Stimulated activated CD8-positive, alpha-beta memory T cell treated with anti-CD3 and anti-CD28 coated beads, Interleukin-7, amount 100 ng/mL, for 4 hours (primary cell): Measurements from ENCODE around the gene MORN1.
"Not testable (repeated sequence)": the region's sequence is repeated elsewhere in the genome, so short reads cannot be mapped to it uniquely, and the experiment has no call there.

Experiments used
- DNase-seq, 2 donors: peaks; one replicate each; pipeline ENCODE4 v3.0.0-alpha.2; 2020; ENCODE audit warnings: low read depth in 2 of 2

The MORN1 gene

GRCh38 chr1:2339206-2340085 is 51.9 kb downstream of the MORN1 start:
- DNase-seq: no peak

DNA sequence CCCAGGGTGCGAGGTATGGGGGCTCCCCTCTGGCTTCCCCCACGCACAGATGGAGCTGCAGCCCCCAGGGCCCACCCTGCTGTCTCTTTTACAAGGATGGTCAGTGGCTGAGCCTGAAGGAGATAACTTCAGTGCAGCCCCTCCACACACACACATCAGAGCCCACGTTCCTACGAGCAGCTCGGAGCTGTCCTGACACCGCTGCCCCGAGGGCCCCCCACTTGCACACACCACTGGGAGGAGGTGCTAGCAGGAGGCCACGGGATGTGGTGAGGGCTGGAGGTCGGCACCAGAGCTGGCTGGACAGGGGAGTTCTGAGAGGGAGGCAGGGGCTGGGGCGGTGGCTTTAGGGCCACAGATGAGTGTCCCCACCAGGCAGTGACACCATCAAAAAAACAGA is 53.9 kb downstream of the MORN1 start:
- no peak for DNase-seq

- no peak for DNase-seq
Observed at GRCh38 chr1:2337081-2337480, 54.3 kb downstream of the MORN1 start.

GRCh38 chr1:2336499-2336898 is 54.9 kb downstream of the MORN1 start:
- DNase-seq: no peak

- no peak for DNase-seq
Observed at GRCh38 chr1:2335721-2336455, 55.5 kb downstream of the MORN1 start.

GRCh38 chr1:2334883-2335534 is 56.3 kb downstream of the MORN1 start:
- DNase-seq: no peak

DNA sequence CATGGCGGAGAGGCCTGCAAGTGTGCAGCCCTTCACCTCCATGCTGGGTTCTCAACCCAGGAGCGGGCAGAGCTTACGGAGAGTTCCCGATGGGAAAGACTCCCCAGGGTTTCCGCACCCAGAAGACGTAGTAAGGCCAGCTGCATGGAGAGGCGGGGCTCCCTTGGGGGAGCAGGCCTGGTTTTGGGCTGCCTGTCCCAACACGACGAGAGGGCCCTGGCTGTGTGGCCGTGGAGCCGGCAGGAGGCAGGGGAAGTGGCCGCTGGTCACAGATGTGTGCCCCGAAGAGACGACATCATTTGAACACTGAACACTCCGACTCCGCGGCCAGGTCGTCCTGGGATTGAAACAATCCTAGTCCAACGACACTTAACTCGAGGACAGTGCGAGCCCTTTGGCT is 57.0 kb downstream of the MORN1 start:
- no peak for DNase-seq

DNA sequence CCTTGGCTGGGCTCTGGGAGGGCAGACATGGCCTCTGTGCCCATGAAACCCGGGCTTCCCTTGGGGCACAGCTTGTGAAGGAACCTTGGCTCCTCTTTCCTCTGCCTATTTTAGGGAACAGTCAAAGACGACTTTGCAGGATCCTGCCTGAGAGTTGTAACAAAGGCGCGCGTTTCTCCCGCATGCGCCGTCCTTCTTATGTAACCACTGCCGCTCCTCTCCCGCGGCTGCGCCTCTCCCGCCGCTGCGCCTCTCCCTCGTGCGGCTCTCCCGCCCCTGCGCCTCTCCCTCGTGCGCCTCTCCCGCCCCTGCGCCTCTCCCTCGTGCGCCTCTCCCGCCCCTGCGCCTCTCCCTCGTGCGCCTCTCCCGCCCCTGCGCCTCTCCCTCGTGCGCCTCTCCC is 59.8 kb downstream of the MORN1 start:
- not testable (repeated sequence) for DNase-seq

DNA sequence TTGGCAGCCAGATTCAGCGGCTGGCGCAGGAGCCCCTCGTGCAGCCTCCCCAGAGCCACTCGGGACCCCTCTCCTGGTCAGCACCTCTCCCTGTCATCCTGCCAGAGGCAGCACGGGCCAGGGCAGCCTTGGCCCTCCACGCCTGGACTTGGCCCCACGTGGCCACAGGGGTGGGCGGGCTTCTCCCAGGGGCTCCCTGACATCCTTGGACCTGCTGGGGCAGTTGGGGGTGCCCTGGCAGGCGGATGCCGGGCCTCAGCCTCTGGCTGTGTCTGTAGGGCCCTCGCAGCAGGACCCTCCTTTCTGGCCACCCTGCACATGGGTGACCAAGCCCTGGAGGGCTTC is 60.2 kb downstream of the MORN1 start:
- DNase-seq: no peak

GRCh38 chr1:2330519-2331199 is 60.7 kb downstream of the MORN1 start:
- no peak for DNase-seq

DNA sequence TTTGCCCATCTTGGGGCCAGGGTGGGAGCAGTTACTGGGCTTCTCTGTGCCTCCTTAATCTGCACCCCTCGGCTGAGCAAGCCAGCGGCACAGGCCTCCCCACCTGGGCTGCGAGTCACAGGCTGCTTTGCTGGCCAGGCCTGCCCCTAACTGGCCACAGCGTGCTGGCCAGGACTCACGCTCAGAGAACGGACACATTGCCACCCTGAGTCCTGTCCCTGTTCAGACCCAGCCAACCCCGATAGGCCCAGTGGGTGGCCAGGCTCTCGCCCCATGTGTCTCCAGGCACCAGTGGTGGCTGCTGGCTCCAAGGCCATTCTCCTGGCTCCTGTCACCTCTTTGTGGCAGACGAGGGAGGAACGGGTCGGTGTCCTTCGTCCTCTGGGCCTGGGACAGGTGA is 61.3 kb downstream of the MORN1 start:
- DNase-seq: no peak

- no peak for DNase-seq
Observed at GRCh38 chr1:2328676-2329455, 62.5 kb downstream of the MORN1 start.

DNA sequence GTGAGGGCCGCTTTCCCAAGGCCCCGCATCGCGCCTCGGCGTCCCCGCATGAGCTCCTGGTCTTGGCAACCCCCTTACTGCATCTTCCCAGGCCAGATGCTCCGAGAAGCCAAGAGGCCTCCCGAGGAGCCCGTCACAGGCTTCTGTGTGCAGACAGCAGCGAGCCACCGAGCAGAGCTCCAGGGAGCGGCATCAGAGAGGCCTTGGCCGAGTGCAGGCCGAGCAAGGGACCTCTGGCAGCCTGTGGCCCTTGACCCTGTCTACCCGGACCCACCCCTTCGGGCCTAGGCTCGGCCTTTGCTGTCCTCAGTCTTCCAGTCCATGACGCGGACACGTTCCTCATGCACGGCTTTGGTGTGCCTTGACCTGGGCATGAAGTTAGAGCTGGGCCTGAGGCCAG is 63.5 kb downstream of the MORN1 start:
- DNase-seq: no peak

- not testable (repeated sequence) for DNase-seq
Observed at GRCh38 chr1:2327162-2327561, 64.2 kb downstream of the MORN1 start.

- no peak for DNase-seq
Observed at GRCh38 chr1:2326524-2326923, 64.8 kb downstream of the MORN1 start.

GRCh38 chr1:2324553-2325366 is 66.6 kb downstream of the MORN1 start:
- DNase-seq: no peak

DNA sequence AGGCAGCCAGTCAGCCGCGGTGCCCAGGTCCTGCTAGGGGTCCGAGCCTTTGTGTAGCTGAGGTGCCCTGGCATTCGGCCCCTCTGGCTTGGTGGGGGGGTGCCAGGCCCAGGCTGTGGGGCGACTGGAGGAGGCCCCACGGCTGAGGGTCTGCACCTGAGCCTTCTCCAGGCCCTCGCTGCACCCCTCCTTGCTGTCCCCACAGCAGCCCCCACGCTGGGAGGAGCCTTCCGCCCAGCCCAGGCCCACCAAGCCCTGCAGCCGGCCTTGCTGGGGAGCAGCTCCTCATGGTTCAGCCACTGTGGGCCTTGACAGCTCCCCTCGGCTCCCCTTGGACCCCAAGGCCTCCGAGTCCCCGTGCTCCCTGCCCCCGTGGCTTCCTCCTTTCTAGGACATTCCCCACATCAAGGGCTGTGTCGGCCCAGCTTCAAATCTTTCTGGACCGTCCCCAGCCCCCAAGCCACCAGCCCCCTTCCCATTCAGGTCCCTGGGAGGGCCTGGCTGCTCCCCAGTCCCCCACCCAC is 67.8 kb downstream of the MORN1 start:
- no peak for DNase-seq

- DNase-seq: no peak
Observed at GRCh38 chr1:2322581-2323211, 68.7 kb downstream of the MORN1 start.

GRCh38 chr1:2322065-2322571 is 69.2 kb downstream of the MORN1 start:
- DNase-seq: no peak
